OCI-LY1 (cell line): ENCODE results near the gene ZNF138.

Source experiments
- H2AFZ ChIP-seq: fragments of 200-600 bp; sonication (generic), shearing (Covaris generic); 2 replicates; pipeline ENCODE4 v1.6.0; 2014; ENCODE audit warnings: antibody characterized with exemption, mild to moderate bottlenecking, low read length
- H3F3A ChIP-seq: fragments of 200-600 bp; sonication (generic), shearing (Covaris generic); 2 replicates; pipeline ENCODE4 v1.6.0; 2014; ENCODE audit warnings: mild to moderate bottlenecking, antibody characterized with exemption, low read length, moderate library complexity; ENCODE audit not compliant: insufficient read depth
- H3K27ac ChIP-seq: fragments of 200-600 bp; sonication (generic); 2 replicates; pipeline ENCODE4 v1.5.1; 2014; ENCODE audit warnings: low read length, mixed run types, mild to moderate bottlenecking, low read depth; ENCODE audit not compliant: poor library complexity, severe bottlenecking
- H3K27me3 ChIP-seq: fragments of 200-600 bp; sonication (generic); 2 replicates; pipeline ENCODE4 v1.6.0; 2014; ENCODE audit warnings: antibody characterized with exemption, mild to moderate bottlenecking, low read length, moderate library complexity; ENCODE audit not compliant: insufficient read depth
- H3K36me3 ChIP-seq: fragments of 200-600 bp; sonication (generic); 2 replicates; pipeline ENCODE4 v1.6.1; 2014; ENCODE audit warnings: mild to moderate bottlenecking, antibody characterized with exemption, low read length, moderate library complexity, mixed read lengths; ENCODE audit not compliant: insufficient read depth
- H3K4me1 ChIP-seq: fragments of 200-600 bp; sonication (generic); 2 replicates; pipeline ENCODE4 v1.5.1; 2014; ENCODE audit warnings: mild to moderate bottlenecking, low read length, moderate library complexity; ENCODE audit not compliant: insufficient read depth, severe bottlenecking
- H3K4me2 ChIP-seq: fragments of 200-600 bp; sonication (generic), shearing (Covaris generic); 2 replicates; pipeline ENCODE4 v1.6.1; 2014; ENCODE audit warnings: low read length
- H3K4me3 ChIP-seq: fragments of 200-600 bp; sonication (generic); 2 replicates; pipeline ENCODE4 v1.5.1; 2014; ENCODE audit warnings: low read length, low read depth, mild to moderate bottlenecking, mixed read lengths; ENCODE audit not compliant: poor library complexity, severe bottlenecking
- H3K79me2 ChIP-seq: fragments of 200-600 bp; shearing (Covaris generic); 2 replicates; pipeline ENCODE4 v1.6.1; 2016; ENCODE audit warnings: mixed run types, low read length, mixed read lengths; ENCODE audit not compliant: insufficient read depth
- H3K9ac ChIP-seq: fragments of 200-600 bp; sonication (generic), shearing (Covaris generic); 2 replicates; pipeline ENCODE4 v1.6.1; 2014; ENCODE audit warnings: mild to moderate bottlenecking, low read length, mixed read lengths
- H3K9me2 ChIP-seq: fragments of 200-600 bp; sonication (generic), shearing (Covaris generic); 2 replicates; pipeline ENCODE4 v1.6.1; 2014; ENCODE audit warnings: low read depth, mild to moderate bottlenecking, low read length, mixed read lengths
- H3K9me3 ChIP-seq: fragments of 200-600 bp; shearing (Covaris generic); 2 replicates; pipeline ENCODE4 v1.6.1; 2014; ENCODE audit warnings: low read length, mixed read lengths
- H4K20me1 ChIP-seq: fragments of 200-600 bp; sonication (generic), shearing (Covaris generic); 2 replicates; pipeline ENCODE4 v1.6.0; 2016; ENCODE audit warnings: mild to moderate bottlenecking, low read length; ENCODE audit not compliant: insufficient read depth
- EZH2 ChIP-seq: fragments of 200-600 bp; sonication (generic), shearing (Covaris generic); IDR thresholded peaks from 2 replicates; pipeline ENCODE4 v1.8.0; 2017; ENCODE audit warnings: borderline replicate concordance, mixed run types, mild to moderate bottlenecking, antibody characterized with exemption, low read length, moderate library complexity, mixed read lengths
- TF ChIP-seq, protein P1 (sequence below): fragments of 200-600 bp; sonication (generic), shearing (Covaris generic); IDR thresholded peaks from 2 replicates; pipeline ENCODE4 v1.5.1; 2017; ENCODE audit warnings: mild to moderate bottlenecking, antibody characterized with exemption, low read length, moderate library complexity, mixed read lengths

ZNF138 gene

DNA sequence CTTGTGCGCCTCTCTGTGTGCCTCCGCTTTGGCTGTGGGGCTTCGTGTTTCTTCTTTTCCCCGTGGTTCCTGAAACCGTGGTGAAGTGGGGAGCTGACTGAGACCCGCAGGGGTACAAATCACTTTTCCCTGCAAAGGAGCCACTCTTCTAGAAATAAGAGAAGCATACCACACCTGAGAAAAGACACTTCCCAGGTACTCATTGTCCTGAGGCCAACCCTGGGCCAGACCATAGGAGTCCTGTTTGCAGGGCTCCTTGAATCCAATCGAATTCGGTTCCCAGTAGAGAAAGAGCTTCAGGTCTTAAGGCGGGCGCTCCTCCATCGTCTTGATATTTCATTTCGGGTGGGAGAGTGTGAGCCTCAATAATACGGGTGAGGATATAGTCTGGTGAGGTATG lies 76.4 kb downstream of the ZNF138 start:
- Histone ChIP-seq H3K27me3 (no peaks in the 10 kb centered on the region; the same call in 1 of the 2 replicates), H3K9me2 (no peaks in the 10 kb centered on the region), H3K27ac (no peak overlapping the region), H2AFZ (no peak overlapping the region), H3K79me2 (no peaks in the 10 kb centered on the region), H3K4me1 (no peaks in the 10 kb centered on the region), H3K9ac (no peak overlapping the region), H4K20me1 (no peaks in the 10 kb centered on the region), H3K9me3 (no peaks in the 10 kb centered on the region), H3F3A (no peaks in the 10 kb centered on the region), H3K4me3 (no peak overlapping the region), H3K36me3 (no peaks in the 10 kb centered on the region), H3K4me2 (no peak overlapping the region)
- no peak for TF ChIP-seq EZH2
- TF ChIP-seq, protein P1, sequence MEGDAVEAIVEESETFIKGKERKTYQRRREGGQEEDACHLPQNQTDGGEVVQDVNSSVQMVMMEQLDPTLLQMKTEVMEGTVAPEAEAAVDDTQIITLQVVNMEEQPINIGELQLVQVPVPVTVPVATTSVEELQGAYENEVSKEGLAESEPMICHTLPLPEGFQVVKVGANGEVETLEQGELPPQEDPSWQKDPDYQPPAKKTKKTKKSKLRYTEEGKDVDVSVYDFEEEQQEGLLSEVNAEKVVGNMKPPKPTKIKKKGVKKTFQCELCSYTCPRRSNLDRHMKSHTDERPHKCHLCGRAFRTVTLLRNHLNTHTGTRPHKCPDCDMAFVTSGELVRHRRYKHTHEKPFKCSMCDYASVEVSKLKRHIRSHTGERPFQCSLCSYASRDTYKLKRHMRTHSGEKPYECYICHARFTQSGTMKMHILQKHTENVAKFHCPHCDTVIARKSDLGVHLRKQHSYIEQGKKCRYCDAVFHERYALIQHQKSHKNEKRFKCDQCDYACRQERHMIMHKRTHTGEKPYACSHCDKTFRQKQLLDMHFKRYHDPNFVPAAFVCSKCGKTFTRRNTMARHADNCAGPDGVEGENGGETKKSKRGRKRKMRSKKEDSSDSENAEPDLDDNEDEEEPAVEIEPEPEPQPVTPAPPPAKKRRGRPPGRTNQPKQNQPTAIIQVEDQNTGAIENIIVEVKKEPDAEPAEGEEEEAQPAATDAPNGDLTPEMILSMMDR, result no peak

DNA sequence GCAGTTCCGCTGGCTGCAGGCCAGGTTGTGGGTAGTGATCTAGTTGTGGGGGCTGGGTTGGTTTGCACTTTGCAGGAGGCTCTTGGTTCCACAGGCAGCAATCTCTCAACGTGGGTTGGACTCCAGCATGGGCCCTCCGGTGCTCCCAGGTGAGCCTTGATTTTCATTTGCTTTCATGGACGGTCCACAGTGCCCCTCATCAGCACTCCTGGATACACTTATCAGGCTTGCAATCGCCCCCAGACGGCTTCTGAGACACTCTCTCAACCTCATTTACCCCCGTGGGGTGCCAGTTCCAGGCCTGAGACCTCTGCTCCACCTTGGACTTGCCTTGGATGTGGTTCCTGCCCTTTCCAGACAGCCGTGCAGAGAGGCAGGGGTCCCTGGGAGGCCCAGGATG lies 77.5 kb downstream of the ZNF138 start:
- H3K79me2 ChIP-seq, result no peaks in the 10 kb centered on the region
- no peaks in the 10 kb centered on the region for H4K20me1 ChIP-seq
- H3K4me3 ChIP-seq, result no peak overlapping the region
- H3K4me1 ChIP-seq, result peaks cover under 1% of the 10 kb centered on the region
- H3K27ac ChIP-seq, result no peak overlapping the region
- no peaks in the 10 kb centered on the region for H3K9me2 ChIP-seq
- no peaks in the 10 kb centered on the region for H3K9me3 ChIP-seq
- no peaks in the 10 kb centered on the region for H3F3A ChIP-seq
- no peaks in the 10 kb centered on the region for H3K36me3 ChIP-seq
- H2AFZ ChIP-seq, result no peak overlapping the region
- peaks cover 7% of the 10 kb centered on the region for H3K27me3 ChIP-seq
- H3K4me2 ChIP-seq, result no peak overlapping the region
- TF ChIP-seq, protein P1, result no peak
- TF ChIP-seq EZH2, result no peak
- no peak overlapping the region for H3K9ac ChIP-seq

GRCh38 chr7:64872351-64873154 lies 78.3 kb downstream of the ZNF138 start:
- TF ChIP-seq, protein P1, result no peak
- TF ChIP-seq EZH2, result no peak
- Histone ChIP-seq H3F3A (no peaks in the 10 kb centered on the region), H3K27ac (no peak overlapping the region), H3K79me2 (no peaks in the 10 kb centered on the region), H3K9ac (no peak overlapping the region), H3K9me3 (no peaks in the 10 kb centered on the region), H3K4me1 (peaks cover 7% of the 10 kb centered on the region), H4K20me1 (no peaks in the 10 kb centered on the region), H3K27me3 (peaks cover 10% of the 10 kb centered on the region), H3K4me3 (no peak overlapping the region), H3K4me2 (no peak overlapping the region), H3K9me2 (no peaks in the 10 kb centered on the region), H3K36me3 (no peaks in the 10 kb centered on the region), H2AFZ (no peak overlapping the region)
